SIG-M5 treated with dmso at 0.1 percent for 504 hours (cell line): Measurements from ENCODE around the gene HS2ST1.
A peak's percentile ranks its signal among the peaks of the same experiment; 100 is the strongest.

Source experiments
- DNase-seq: peaks from one replicate; lab custom pipeline; 2025; ENCODE audit not compliant: unreplicated experiment; lab: John Stamatoyannopoulos, UW

Gene HS2ST1

GRCh38 chr1:87132284-87132870 lies 217.9 kb downstream of the HS2ST1 start:
- no peak for DNase-seq

DNA sequence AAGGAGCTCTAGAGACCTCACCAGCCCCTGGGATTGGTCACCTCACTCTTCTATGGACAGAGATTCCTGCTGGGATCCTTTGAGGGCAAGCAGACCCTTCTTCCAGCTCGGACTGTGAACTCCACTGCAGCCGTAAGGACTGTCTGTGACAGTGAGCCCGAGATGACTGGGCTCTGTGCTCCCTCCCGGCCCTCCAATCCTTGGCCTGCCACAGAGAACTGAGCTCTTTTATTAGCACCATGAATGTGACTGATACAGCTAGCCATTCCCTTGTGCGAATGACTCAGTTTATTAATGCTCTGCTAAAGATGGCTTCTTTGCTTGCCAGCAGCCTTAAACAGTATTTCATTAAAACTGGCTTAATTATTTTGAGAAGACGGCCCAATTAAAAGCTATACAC lies 219.6 kb downstream of the HS2ST1 start:
- no peak for DNase-seq

DNA sequence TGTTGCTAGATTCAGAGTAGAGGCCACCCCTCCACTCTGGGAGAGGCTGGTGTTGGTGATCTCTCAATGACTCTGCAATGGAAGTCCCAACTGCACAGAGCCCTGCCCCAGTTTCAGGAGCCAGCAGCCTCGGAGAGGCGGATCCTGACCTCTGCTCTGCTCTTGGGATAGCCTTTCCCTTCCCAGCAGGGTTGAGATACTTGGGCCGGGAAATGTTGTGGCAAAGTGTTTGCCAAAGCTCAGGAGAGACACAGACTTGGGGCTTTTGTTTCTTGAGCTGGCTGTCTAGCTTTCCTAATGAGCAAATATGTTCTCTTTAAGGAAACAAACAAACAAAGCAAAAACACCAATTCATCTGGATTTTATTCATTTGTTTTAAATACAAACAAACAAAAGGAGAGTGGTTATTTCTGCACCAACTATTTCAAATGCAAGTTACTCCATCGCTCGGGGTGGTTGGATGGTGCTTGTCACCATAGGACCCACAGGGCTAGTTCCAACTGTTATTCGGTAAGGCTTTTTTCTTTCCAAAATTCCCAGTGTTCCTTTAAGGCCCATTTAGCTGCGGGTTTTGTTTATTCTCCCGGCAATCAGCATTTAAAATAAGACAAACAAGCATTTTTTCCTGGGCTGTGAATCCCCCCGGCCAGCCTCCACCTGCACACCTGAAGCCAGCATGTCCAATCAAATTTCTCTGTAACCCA lies 220.3 kb downstream of the HS2ST1 start:
- DNase-seq = no peak

DNA sequence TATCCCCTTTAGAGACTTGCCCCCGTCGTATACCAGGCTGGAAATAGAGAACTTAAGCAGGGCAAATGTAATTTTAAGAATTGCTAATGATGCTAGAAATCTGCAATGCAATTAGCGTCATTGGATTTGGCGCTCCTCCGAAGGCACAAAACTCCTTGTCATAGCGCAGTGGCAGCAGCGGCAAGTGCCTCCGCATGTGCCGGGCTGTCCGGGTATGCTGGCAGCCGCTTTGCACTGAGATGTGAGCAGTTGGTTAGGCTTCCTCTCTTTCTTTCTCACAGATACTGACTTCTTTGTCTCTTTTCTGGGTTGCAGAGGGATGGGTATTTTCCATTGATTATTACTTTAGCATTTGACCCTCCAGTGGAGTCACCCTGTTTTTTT lies 220.9 kb downstream of the HS2ST1 start:
- no peak for DNase-seq

- no peak for DNase-seq
Observed at GRCh38 chr1:87136607-87137341, 222.3 kb downstream of the HS2ST1 start.

- no peak for DNase-seq
Observed at GRCh38 chr1:87137342-87137739, 222.9 kb downstream of the HS2ST1 start.

- no peak for DNase-seq
Observed at GRCh38 chr1:87140831-87141540, 226.6 kb downstream of the HS2ST1 start.

DNA sequence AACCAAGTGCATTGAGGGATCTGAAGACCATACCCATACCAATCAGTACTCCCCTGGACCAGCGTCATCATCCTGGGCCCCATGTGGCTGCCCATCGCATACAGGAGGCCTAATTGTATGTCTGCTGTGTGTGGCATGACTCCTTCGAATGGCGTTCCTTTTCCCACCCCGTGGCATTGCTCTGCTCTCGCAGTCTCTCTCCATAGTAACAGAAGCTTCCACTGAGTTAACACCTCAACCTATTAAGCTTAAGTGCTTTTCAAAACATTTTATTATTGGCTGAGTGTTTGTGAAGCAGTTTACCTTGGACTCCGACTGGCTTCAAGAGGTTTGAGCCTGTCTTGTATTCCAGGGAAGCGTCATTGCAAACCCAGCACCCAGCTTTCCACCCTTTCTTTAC lies 227.1 kb downstream of the HS2ST1 start:
- no peak for DNase-seq

DNA sequence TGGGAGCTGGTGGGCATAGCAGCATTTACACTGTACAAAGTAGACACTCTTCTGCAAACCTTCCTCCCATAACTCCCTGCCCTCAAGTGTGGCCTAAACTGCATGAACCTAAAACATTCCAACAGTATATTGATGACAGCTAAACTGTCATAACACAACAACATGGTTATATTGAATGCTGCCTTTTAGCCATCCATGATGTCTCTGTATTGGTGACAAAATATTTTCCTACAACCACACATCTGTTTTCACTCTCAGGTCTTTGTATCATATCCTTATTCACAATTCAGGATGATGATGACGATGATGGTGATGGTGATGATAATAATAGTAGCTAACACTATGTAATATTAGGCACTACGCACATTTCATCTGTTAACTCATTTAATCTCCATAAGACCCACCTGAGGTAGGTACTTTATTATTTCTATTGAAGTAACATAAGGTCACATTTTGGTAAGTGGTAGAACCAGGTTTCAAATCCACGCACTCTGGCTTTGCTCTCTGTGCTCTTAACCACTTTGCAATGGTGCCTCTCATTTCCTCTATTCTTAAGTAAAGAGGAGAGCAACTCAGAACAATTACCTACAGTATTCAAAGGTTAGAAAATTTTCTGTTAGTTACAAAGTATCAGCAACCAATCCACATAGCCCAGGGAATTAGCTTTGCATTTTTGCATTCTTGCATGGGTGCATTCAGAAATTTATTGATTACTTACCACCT lies 229.1 kb downstream of the HS2ST1 start:
- no peak for DNase-seq

GRCh38 chr1:87144316-87144895 lies 230.0 kb downstream of the HS2ST1 start:
- DNase-seq = no peak

- DNase-seq = no peak
Observed at GRCh38 chr1:87144981-87145380, 230.5 kb downstream of the HS2ST1 start.

DNA sequence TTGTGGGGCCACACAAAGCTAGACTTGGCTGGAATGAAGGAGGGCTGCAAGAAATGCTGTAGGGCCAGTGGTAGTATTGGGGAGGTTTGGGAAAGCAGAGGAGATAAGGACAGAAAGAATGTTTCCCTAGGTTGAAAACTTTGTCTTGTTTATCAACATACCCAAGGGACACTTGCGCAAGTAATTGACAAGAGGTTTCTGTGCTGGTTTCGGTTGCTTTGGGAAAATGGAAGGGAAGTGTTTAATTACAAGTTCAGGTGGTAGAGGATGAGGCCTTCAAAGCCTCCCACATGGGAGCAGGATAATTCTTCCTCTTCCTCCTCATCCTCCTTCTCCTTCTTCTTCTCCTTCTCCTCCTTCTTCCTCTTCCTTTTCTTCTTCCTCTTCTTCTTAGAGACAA lies 232.1 kb downstream of the HS2ST1 start:
- no peak for DNase-seq

GRCh38 chr1:87146986-87147385 lies 232.6 kb downstream of the HS2ST1 start:
- no peak for DNase-seq

- no peak for DNase-seq
Observed at GRCh38 chr1:87147851-87148250, 233.4 kb downstream of the HS2ST1 start.

DNA sequence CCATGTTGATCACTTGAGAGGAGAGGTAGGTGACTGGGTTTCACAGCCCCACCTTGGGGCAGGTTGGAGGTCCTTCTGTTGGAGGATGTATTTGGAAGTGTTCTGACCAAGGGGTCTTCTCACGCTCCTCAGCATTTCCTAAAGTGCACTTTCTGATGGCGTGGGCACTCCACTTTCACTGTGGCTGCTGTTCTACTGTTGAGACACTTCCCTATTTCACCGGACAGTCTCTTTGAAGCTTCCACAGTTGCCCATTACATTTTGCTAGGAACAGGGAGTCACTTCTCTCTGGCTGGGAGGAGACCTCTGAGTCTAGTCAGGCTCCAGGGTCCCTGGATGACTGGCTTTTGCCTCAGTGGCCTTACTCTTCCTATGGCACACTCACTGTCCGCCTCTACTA lies 234.2 kb downstream of the HS2ST1 start:
- peak; percentile 47 for DNase-seq

DNA sequence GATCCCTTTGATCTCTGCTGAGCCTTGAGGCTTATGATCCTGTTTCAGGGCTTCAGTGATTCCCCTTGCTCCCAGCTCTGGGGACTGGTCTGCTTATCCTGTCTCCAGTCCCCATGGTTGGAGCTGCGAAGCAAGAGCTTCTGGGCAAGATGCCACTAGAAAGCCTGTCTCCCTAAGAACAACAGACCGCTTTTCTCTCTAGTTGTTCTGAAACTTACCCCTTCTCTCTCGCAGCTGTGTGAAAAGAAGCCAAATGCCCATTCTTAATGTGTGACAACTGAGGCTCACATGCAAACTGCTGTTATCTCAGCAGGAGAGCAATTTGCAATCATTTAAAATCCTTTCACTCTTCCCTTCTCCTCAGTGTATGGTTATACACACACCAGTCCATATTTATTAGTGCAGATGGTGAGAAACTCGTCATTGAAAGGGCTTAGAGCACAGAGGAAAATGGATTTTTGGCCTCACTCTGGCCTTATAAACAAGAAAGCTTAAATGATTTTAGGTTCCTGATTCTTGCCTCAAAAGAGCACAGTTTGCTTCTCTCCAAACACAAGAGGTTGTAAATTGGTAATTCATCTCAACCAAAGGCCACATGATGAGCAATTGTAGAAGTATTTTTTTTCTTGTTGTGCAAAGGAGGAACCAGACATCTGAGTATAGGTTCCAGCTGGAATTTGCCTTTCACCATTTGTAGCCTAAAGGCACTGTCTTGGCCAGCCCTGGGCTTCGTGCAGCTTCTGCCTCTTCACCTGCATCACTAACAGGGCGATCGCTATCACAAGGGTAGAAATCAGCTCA lies 235.0 kb downstream of the HS2ST1 start:
- peak; percentile 32 for DNase-seq

GRCh38 chr1:87150143-87150542 lies 235.7 kb downstream of the HS2ST1 start:
- no peak for DNase-seq

GRCh38 chr1:87151500-87152421 lies 237.3 kb downstream of the HS2ST1 start:
- DNase-seq = peak; percentile 90

DNA sequence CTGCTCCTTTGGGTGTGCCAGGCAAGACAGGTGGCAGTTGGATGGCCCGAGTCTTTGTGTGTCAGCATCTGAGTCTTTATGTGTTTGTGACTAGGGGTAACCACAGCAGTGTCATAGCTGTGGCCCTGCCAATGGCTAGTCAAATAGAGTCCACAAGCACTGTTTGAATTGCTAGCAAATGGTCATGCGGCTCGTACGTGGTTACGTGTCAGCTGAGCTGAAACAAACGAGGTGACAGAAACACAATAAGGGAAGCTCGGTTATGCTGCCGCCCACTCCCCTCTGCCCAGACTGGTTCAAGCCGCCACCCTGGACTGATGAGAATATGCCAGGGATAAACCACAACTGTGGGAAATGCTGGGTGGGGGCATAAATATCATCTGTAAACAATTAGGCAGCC lies 239.9 kb downstream of the HS2ST1 start:
- DNase-seq = no peak
